MM.1S (cell line): ENCODE results near the gene GSAP.
"Not testable (repeated sequence)": the region's sequence is repeated elsewhere in the genome, so short reads cannot be mapped to it uniquely, and the experiment has no call there.

ENCODE experiments used
- DNase-seq: peaks from one replicate; pipeline ENCODE4 v3.0.0-alpha.2; 2015
- H2AFZ ChIP-seq: fragments of 300-600 bp; sonication (generic); 2 replicates; pipeline ENCODE4 v1.6.0; 2016; ENCODE audit warnings: antibody characterized with exemption, low read length
- H3F3A ChIP-seq: fragments of 300-600 bp; sonication (generic); 2 replicates; pipeline ENCODE4 v1.6.1; 2016; ENCODE audit warnings: mild to moderate bottlenecking, antibody characterized with exemption, low read length, moderate library complexity, mixed read lengths; ENCODE audit not compliant: insufficient read depth
- H3K27ac ChIP-seq: fragments of 300-600 bp; sonication (generic); 2 replicates; pipeline ENCODE4 v1.5.1; 2016; ENCODE audit warnings: mild to moderate bottlenecking, low read length
- H3K27me3 ChIP-seq: fragments of 300-600 bp; sonication (generic); replicated peaks from 2 replicates; pipeline ENCODE4 v1.6.0; 2016; ENCODE audit warnings: low read length; ENCODE audit not compliant: insufficient read depth
- H3K36me3 ChIP-seq: fragments of 300-600 bp; sonication (generic); replicated peaks from 2 replicates; pipeline ENCODE4 v1.6.1; 2016; ENCODE audit warnings: mild to moderate bottlenecking, low read length, mixed read lengths; ENCODE audit not compliant: insufficient read depth
- H3K4me1 ChIP-seq: fragments of 300-600 bp; sonication (generic); 2 replicates; pipeline ENCODE4 v1.6.1; 2016; ENCODE audit warnings: low read length, mixed read lengths
- H3K4me2 ChIP-seq: fragments of 300-600 bp; sonication (generic); 2 replicates; pipeline ENCODE4 v1.6.0; 2016; ENCODE audit warnings: low read depth, low read length
- H3K4me3 ChIP-seq: fragments of 300-600 bp; sonication (generic); 2 replicates; pipeline ENCODE4 v1.5.1; 2016; ENCODE audit warnings: low read length, mixed read lengths
- H3K79me2 ChIP-seq: fragments of 300-600 bp; sonication (generic); 2 replicates; pipeline ENCODE4 v1.6.1; 2016; ENCODE audit warnings: mixed run types, low read length, mixed read lengths
- H3K9ac ChIP-seq: fragments of 300-600 bp; sonication (generic); 2 replicates; pipeline ENCODE4 v1.6.1; 2016; ENCODE audit warnings: low read length, mixed read lengths
- H3K9me2 ChIP-seq: fragments of 300-600 bp; sonication (generic); replicated peaks from 2 replicates; pipeline ENCODE4 v1.6.1; 2016; ENCODE audit warnings: mild to moderate bottlenecking, low read length, mixed read lengths; ENCODE audit not compliant: insufficient read depth
- H3K9me3 ChIP-seq: fragments of 300-600 bp; sonication (generic); replicated peaks from 2 replicates; pipeline ENCODE4 v1.6.1; 2016; ENCODE audit warnings: mild to moderate bottlenecking, low read length, mixed read lengths; ENCODE audit not compliant: insufficient read depth
- H4K20me1 ChIP-seq: fragments of 300-600 bp; sonication (generic); 2 replicates; pipeline ENCODE4 v1.6.1; 2016; ENCODE audit warnings: mild to moderate bottlenecking, low read length, moderate library complexity, mixed read lengths; ENCODE audit not compliant: insufficient read depth
- EZH2 ChIP-seq: fragments of 300-600 bp; sonication (generic); optimal IDR thresholded peaks from 2 replicates; pipeline ENCODE3; 2017; ENCODE audit warnings: low read depth, mild to moderate bottlenecking, antibody characterized with exemption, low read length, mixed read lengths
- EZH2phosphoT487 ChIP-seq: fragments of 300-600 bp; sonication (generic); IDR thresholded peaks from 2 replicates; pipeline ENCODE4 v1.6.1; 2018; ENCODE audit warnings: antibody characterized with exemption, low read length
- TF ChIP-seq, protein P1 (sequence below): fragments of 300-600 bp; sonication (generic); IDR thresholded peaks from 2 replicates; pipeline ENCODE4 v1.5.1; 2016; ENCODE audit warnings: antibody characterized with exemption, low read length, mixed read lengths

GSAP gene

DNA sequence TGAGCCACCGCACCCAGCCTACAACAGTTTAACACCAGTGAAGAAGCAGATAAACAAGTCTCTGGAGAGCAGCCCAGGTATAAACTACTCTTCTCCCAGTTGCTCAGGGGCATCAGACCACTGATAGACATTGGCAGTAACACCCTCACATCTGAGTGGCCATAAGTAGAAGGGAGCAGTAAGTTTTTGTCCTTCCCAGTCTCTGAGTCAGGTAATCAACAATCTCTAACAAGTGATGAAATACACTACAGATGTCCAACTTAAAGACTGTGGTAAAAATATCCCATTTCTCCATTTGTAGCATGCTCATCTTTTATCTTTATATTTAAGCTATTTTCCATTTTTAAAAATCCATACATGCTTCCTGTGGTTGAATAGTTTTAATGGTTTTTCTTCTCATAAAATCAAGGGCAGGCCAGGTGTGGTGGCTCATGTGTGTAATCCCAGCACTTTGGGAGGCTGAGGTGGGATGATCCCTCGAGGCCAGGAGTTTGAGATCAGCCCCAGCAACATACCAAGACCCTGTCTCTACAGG lies 78.6 kb downstream of the GSAP start:
- H3K36me3 ChIP-seq: no peaks in the 10 kb centered on the region
- peaks cover 12% of the 10 kb centered on the region for H3K4me1 ChIP-seq
- H2AFZ ChIP-seq: no peak overlapping the region
- H4K20me1 ChIP-seq: no peaks in the 10 kb centered on the region
- H3K27ac ChIP-seq: no peak overlapping the region
- peaks cover 10% of the 10 kb centered on the region; the same call in 1 of the 2 replicates for H3F3A ChIP-seq
- no peaks in the 10 kb centered on the region for H3K9me2 ChIP-seq
- no peak overlapping the region for H3K9ac ChIP-seq
- H3K4me3 ChIP-seq: no peak overlapping the region
- no peak for TF ChIP-seq EZH2phosphoT487
- no peak for TF ChIP-seq EZH2
- TF ChIP-seq, protein P1, sequence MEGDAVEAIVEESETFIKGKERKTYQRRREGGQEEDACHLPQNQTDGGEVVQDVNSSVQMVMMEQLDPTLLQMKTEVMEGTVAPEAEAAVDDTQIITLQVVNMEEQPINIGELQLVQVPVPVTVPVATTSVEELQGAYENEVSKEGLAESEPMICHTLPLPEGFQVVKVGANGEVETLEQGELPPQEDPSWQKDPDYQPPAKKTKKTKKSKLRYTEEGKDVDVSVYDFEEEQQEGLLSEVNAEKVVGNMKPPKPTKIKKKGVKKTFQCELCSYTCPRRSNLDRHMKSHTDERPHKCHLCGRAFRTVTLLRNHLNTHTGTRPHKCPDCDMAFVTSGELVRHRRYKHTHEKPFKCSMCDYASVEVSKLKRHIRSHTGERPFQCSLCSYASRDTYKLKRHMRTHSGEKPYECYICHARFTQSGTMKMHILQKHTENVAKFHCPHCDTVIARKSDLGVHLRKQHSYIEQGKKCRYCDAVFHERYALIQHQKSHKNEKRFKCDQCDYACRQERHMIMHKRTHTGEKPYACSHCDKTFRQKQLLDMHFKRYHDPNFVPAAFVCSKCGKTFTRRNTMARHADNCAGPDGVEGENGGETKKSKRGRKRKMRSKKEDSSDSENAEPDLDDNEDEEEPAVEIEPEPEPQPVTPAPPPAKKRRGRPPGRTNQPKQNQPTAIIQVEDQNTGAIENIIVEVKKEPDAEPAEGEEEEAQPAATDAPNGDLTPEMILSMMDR: no peak
- no peaks in the 10 kb centered on the region for H3K27me3 ChIP-seq
- H3K4me2 ChIP-seq: no peak overlapping the region
- no peaks in the 10 kb centered on the region for H3K79me2 ChIP-seq
- no peaks in the 10 kb centered on the region for H3K9me3 ChIP-seq
- no peak for DNase-seq

DNA sequence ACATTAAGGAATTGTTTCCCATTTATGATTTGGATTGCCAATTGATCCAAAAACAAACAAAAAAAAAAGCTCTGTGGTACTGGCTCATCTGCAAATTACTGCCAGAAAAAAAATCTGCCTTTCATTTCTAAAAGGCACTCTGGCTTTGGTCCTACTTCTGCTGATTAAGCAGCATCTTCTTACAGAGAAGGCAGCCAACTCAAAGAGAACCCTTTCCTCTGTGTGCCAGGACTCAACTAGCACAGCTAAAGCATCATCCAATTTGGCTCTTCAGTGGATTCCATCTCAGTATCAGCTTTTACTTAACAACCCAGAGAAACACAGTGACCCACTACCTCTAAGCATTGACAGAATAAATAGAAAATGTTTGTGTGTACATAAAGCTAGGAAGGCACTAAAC lies 80.6 kb downstream of the GSAP start:
- Histone ChIP-seq H3K4me3 (no peak overlapping the region), H3K9me2 (no peaks in the 10 kb centered on the region), H2AFZ (no peak overlapping the region), H3K4me2 (peak overlapping the region; percentile 0; the same call in 1 of the 2 replicates), H3K27me3 (no peaks in the 10 kb centered on the region), H3K36me3 (no peaks in the 10 kb centered on the region), H3K9me3 (no peaks in the 10 kb centered on the region), H3K79me2 (no peaks in the 10 kb centered on the region), H3K27ac (peak overlapping the region; percentile 18; the same call in 1 of the 2 replicates), H4K20me1 (no peaks in the 10 kb centered on the region), H3F3A (peaks cover 13% of the 10 kb centered on the region; the same call in 1 of the 2 replicates), H3K9ac (no peak overlapping the region), H3K4me1 (peaks cover 27% of the 10 kb centered on the region)
- no peak for DNase-seq
- no peak for TF ChIP-seq EZH2
- TF ChIP-seq, protein P1: no peak
- no peak for TF ChIP-seq EZH2phosphoT487

DNA sequence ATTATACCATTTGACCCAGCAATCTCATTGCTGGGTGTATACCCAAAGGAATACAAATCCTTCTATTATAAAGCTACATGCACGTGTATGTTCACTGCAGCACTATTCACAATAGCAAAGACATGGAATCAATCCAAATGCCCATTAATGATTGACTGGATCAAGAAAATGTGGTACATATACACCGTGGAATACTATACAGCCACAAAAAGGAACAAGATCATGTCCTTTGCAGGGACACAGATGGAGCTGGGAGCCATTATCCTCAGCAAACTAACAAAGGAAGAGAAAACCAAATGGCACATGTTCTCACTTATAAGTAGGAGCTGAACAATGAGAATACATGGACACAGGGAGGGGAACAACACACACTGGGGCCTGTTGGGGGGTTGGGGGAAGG lies 82.1 kb downstream of the GSAP start:
- H3K9me2 ChIP-seq, DNase-seq, H3K9ac ChIP-seq, H3K27ac ChIP-seq, H3K36me3 ChIP-seq, H2AFZ ChIP-seq, H3K4me3 ChIP-seq, H3K27me3 ChIP-seq, H3K9me3 ChIP-seq, H4K20me1 ChIP-seq, H3K4me2 ChIP-seq, H3K79me2 ChIP-seq: not testable (repeated sequence)
- Histone ChIP-seq H3F3A (peaks cover 20% of the 10 kb centered on the region; the same call in 1 of the 2 replicates), H3K4me1 (peaks cover 42% of the 10 kb centered on the region)

GRCh38 chr7:77331938-77332695 lies 84.0 kb downstream of the GSAP start:
- H3K4me3 ChIP-seq: no peak overlapping the region
- no peaks in the 10 kb centered on the region for H3K27me3 ChIP-seq
- H3K4me1 ChIP-seq: peaks cover 60% of the 10 kb centered on the region
- no peaks in the 10 kb centered on the region for H4K20me1 ChIP-seq
- H3K79me2 ChIP-seq: no peaks in the 10 kb centered on the region
- TF ChIP-seq EZH2 (no peak), EZH2phosphoT487 (no peak)
- TF ChIP-seq, protein P1: peak; percentile 70
- H3K9ac ChIP-seq: no peak overlapping the region; the same call in 1 of the 2 replicates
- no peak overlapping the region for H3K27ac ChIP-seq
- no peaks in the 10 kb centered on the region for H3K9me2 ChIP-seq
- H2AFZ ChIP-seq: peak overlapping the region; percentile 19; the same call in 1 of the 2 replicates
- peaks cover 28% of the 10 kb centered on the region; the same call in 1 of the 2 replicates for H3F3A ChIP-seq
- H3K36me3 ChIP-seq: no peaks in the 10 kb centered on the region
- peak; percentile 87 for DNase-seq
- H3K4me2 ChIP-seq: peak overlapping the region; percentile 46; the same call in 1 of the 2 replicates
- no peaks in the 10 kb centered on the region for H3K9me3 ChIP-seq
